Measurements from ENCODE around the gene PIK3R2. TPM values are rescaled to one million over a fixed set of nuclear protein-coding genes. Genes with fewer than 3 reads are reported as not detected.

PIK3R2 gene
- total and polyA plus RNA-seq, 2 experiments from 2014 or later, result 8.5 to 66.6 TPM

- Histone ChIP-seq H3K4me2 (no peak overlapping the region), H4K20me1 (replicated peaks; ENCODE audit: insufficient read depth) (no peaks in the 10 kb centered on the region; the same call in none of the 2 replicates), H3F3A (replicated peaks; ENCODE audit: low read depth) (peaks cover 15% of the 10 kb centered on the region; the same call in 1 of the 2 replicates), H3K36me3 (ENCODE audit: insufficient read depth) (peaks cover 4% of the 10 kb centered on the region; the same call in 1 of the 2 replicates), H3K27me3 (ENCODE audit: insufficient read depth) (no peaks in the 10 kb centered on the region), H3K9me2 (ENCODE audit: insufficient read depth) (no peaks in the 10 kb centered on the region), H3K4me3 (no peak overlapping the region), H2AFZ (no peak overlapping the region), H3K79me2 (replicated peaks; ENCODE audit: insufficient read depth) (no peaks in the 10 kb centered on the region), H3K27ac (ENCODE audit: low read depth) (no peak overlapping the region), H3K4me1 (ENCODE audit: insufficient read depth) (no peaks in the 10 kb centered on the region; the same call in 1 of the 2 replicates)
- TF ChIP-seq NANOG (IDR thresholded peaks at IDR 0.05; ENCODE audit: borderline replicate concordance) (no peak), ETS1 (IDR thresholded peaks at IDR 0.05) (no peak), JUNB (IDR thresholded peaks at IDR 0.05; ENCODE audit: unreplicated experiment) (no peak), CTCF (conservative IDR thresholded peaks at IDR 0.05; ENCODE audit: low read depth in 2 of 2) (no peak), POLR2AphosphoS5 (IDR thresholded peaks at IDR 0.05; ENCODE audit: low read depth) (no peak), ZNF462 (CRISPR knock-in tag; IDR thresholded peaks at IDR 0.05) (no peak), CREB1 (CRISPR knock-in tag; IDR thresholded peaks at IDR 0.05; ENCODE audit: low read depth) (no peak), EZH2 (IDR thresholded peaks at IDR 0.05; ENCODE audit: low read depth, unreplicated experiment) (no peak), ZNF114 (CRISPR knock-in tag; IDR thresholded peaks at IDR 0.05) (no peak), EZH2phosphoT487 (IDR thresholded peaks at IDR 0.05; ENCODE audit: unreplicated experiment) (no peak), STAT1 (IDR thresholded peaks at IDR 0.05; ENCODE audit: unreplicated experiment) (no peak), ZNF331 (CRISPR knock-in tag; IDR thresholded peaks at IDR 0.05; ENCODE audit: low read depth) (no peak), REST (IDR thresholded peaks at IDR 0.05; ENCODE audit: unreplicated experiment) (no peak)
- Mint-ChIP-seq H3K4me3 (no peak overlapping the region), H3K36me3 (ENCODE audit: low read depth) (peaks cover 48% of the 10 kb centered on the region), H3K4me1 (peaks cover 6% of the 10 kb centered on the region; the same call in 2 of the 3 replicates), H3K27me3 (ENCODE audit: insufficient read depth, low read depth, poor library complexity) (peaks cover 8% of the 10 kb centered on the region), H3K9me3 (no peaks in the 10 kb centered on the region), H3K27ac (no peak overlapping the region)
- ATAC-seq, result no peak
- DNase-seq (ENCODE audit: low spot score), result no peak
These were observed 11.1 kb downstream of the PIK3R2 start for GRCh38 chr19:18164072-18164471.

Measured in GM23338 (cell line).